ENCODE data around the gene MOB4. TPM values are rescaled to one million over a fixed set of nuclear protein-coding genes. Genes with fewer than 3 reads are reported as not detected.
A peak's percentile ranks its signal among the peaks of the same experiment; 100 is the strongest.
"Not testable (repeated sequence)": the region's sequence is repeated elsewhere in the genome, so short reads cannot be mapped to it uniquely, and the experiment has no call there.

The MOB4 gene
- total RNA-seq, 1 experiment from 2014 or later: 36.9 TPM

DNA sequence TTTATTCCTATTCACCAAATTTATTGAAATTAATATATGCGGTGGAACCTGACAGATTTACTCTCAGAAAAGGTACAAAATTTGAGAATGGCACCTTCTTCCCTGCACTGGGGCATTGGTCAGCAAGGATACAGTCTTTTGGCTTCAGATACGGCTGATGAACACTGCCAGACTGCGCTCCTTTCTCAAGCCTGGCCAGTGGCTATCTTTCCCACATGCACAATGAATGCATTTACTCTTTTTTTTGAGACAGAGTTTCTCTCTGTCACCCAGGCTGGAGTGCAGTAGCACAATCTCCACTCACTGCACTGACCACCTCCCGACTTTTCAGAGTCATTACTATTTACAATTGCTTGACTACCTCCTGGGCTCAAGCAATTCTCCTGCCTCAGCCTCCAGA, 61.6 kb downstream of the MOB4 start:
- Histone ChIP-seq H3K36me3 (ENCODE audit: insufficient read depth, low read length) (peaks cover 4% of the 10 kb centered on the region; the same call in 1 of the 2 replicates), H3K79me2 (ENCODE audit: low read length) (no peaks in the 10 kb centered on the region), H3K4me1 (ENCODE audit: low read length) (no peaks in the 10 kb centered on the region), H2AFZ (ENCODE audit: low read length) (no peak overlapping the region), H4K20me1 (ENCODE audit: insufficient read depth, low read depth, low read length) (peaks cover 3% of the 10 kb centered on the region; the same call in 1 of the 2 replicates), H3K4me2 (ENCODE audit: low read depth, low read length, poor library complexity, severe bottlenecking) (no peak overlapping the region), H3K9me3 (ENCODE audit: low read length) (no peaks in the 10 kb centered on the region), H3K27me3 (ENCODE audit: low read length) (no peaks in the 10 kb centered on the region), H3K4me3 (ENCODE audit: low read length) (no peak overlapping the region), H3K9ac (ENCODE audit: low read length) (no peak overlapping the region), H3K9me2 (replicated peaks; ENCODE audit: insufficient read depth, low read length) (no peaks in the 10 kb centered on the region), H3K27ac (ENCODE audit: low read length) (no peak overlapping the region)
- no peak for DNase-seq

DNA sequence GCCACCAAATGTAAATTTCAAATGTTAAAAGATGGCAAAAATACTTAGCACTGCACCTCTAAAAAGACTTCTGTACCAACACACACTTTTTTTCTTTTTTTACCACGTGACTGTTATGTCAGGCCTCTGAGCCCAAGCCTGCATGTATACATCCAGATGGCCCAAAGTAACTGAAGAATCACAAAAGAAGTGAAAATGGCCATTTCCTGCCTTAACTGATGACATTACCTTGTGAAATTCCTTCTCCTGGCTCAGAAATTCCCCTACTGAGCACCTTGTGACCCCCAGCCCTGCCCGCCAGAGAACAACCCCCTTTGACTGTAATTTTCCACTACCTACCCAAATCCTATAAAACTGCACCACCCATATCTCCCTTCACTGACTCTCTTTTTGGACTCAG, 62.4 kb downstream of the MOB4 start:
- not testable (repeated sequence) for H3K27me3 ChIP-seq (ENCODE audit: low read length); H3K9me2 ChIP-seq (replicated peaks; ENCODE audit: insufficient read depth, low read length); H3K27ac ChIP-seq (ENCODE audit: low read length); H3K4me2 ChIP-seq (ENCODE audit: low read depth, low read length, poor library complexity, severe bottlenecking); DNase-seq; H3K79me2 ChIP-seq (ENCODE audit: low read length); H3K36me3 ChIP-seq (ENCODE audit: insufficient read depth, low read length); H3K4me3 ChIP-seq (ENCODE audit: low read length); H3K4me1 ChIP-seq (ENCODE audit: low read length); H3K9ac ChIP-seq (ENCODE audit: low read length); H3K9me3 ChIP-seq (ENCODE audit: low read length); H4K20me1 ChIP-seq (ENCODE audit: insufficient read depth, low read depth, low read length); H2AFZ ChIP-seq (ENCODE audit: low read length)

DNA sequence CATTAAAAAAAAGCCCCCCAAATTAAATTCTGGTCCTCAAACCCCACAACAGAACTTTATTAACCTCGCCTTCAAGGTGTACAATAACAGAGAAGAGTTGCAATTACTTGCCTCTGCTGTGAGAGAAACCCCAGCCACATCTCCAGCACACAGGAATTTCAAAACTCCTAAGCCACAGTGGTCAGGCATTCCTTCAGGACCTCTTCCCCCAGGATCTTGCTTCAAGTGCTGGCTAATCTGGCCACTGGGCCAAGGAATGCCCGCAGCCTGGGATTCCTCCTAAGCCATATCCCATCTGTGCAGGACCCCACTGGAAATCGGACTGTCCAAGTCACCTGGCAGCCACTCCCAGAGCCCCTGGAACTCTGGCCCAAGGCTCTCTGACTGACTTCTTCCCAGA, 64.3 kb downstream of the MOB4 start:
- not testable (repeated sequence) for H3K36me3 ChIP-seq (ENCODE audit: insufficient read depth, low read length); H3K9me2 ChIP-seq (replicated peaks; ENCODE audit: insufficient read depth, low read length); H3K9ac ChIP-seq (ENCODE audit: low read length); H3K4me2 ChIP-seq (ENCODE audit: low read depth, low read length, poor library complexity, severe bottlenecking); H3K9me3 ChIP-seq (ENCODE audit: low read length); H4K20me1 ChIP-seq (ENCODE audit: insufficient read depth, low read depth, low read length); DNase-seq; H3K4me3 ChIP-seq (ENCODE audit: low read length); H2AFZ ChIP-seq (ENCODE audit: low read length); H3K27me3 ChIP-seq (ENCODE audit: low read length); H3K27ac ChIP-seq (ENCODE audit: low read length); H3K79me2 ChIP-seq (ENCODE audit: low read length); H3K4me1 ChIP-seq (ENCODE audit: low read length)

DNA sequence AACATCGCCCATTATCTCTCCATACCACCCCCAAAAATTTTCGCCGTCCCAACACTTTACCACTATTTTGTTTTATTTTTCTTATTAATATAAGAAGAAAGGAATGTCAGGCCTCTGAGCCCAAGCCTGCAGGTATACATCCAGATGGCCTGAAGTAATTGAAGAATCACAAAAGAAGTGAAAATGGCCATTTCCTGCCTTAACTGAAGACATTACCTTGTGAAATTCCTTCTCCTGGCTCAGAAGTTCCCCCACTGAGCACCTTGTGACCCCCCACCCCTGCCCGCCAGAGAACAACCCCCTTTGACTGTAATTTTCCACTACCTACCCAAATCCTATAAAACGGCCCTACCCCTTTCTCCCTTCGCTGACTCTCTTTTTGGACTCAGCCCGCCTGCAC, 71.4 kb downstream of the MOB4 start:
- H3K9me3 ChIP-seq (ENCODE audit: low read length); H3K27ac ChIP-seq (ENCODE audit: low read length); DNase-seq; H3K79me2 ChIP-seq (ENCODE audit: low read length); H3K27me3 ChIP-seq (ENCODE audit: low read length); H3K36me3 ChIP-seq (ENCODE audit: insufficient read depth, low read length); H3K4me2 ChIP-seq (ENCODE audit: low read depth, low read length, poor library complexity, severe bottlenecking); H2AFZ ChIP-seq (ENCODE audit: low read length); H3K4me1 ChIP-seq (ENCODE audit: low read length); H4K20me1 ChIP-seq (ENCODE audit: insufficient read depth, low read depth, low read length); H3K9ac ChIP-seq (ENCODE audit: low read length); H3K4me3 ChIP-seq (ENCODE audit: low read length); H3K9me2 ChIP-seq (replicated peaks; ENCODE audit: insufficient read depth, low read length): not testable (repeated sequence)

DNA sequence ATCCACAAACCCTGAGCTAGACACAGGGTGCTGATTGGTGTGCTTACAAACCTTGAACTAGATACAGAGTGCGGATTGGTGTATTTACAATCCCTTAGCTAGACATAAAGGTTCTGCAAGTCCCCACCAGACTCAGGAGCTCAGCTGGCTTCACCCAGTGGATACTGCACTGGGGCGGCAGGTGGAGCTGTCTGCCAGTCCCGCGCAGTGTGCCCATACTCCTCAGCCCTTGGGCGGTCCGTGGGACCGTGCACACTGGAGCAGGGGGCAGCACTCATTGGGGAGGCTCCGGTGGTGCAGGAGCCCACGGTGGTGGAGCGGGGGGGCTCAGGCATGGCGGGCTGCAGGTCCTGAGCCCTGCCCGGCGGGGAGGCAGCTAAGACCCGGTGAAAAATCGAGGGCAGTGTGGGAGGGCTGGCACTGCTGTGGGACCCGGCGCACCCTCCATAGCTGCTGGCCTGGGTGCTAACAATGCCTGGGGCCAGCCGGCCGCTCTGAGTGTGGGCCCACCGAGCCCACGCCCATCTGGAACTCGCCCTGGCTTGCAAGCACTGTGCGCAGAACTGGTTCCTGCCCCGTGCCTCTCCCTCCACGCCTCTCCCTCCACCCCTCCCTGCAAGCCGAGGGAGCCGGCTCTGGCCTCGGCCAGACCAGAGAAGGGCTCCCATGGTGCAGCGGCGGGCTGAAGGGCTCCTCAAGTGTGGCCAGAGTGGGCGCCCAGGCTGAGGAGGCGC, 75.6 kb downstream of the MOB4 start:
- no peaks in the 10 kb centered on the region for H3K9me2 ChIP-seq (replicated peaks; ENCODE audit: insufficient read depth, low read length)
- H2AFZ ChIP-seq (ENCODE audit: low read length): no peak overlapping the region
- no peak for DNase-seq
- no peak overlapping the region for H3K27ac ChIP-seq (ENCODE audit: low read length)
- H3K9ac ChIP-seq (ENCODE audit: low read length): no peak overlapping the region
- no peaks in the 10 kb centered on the region for H3K4me1 ChIP-seq (ENCODE audit: low read length)
- H4K20me1 ChIP-seq (ENCODE audit: insufficient read depth, low read depth, low read length): no peaks in the 10 kb centered on the region
- no peak overlapping the region for H3K4me3 ChIP-seq (ENCODE audit: low read length)
- no peak overlapping the region for H3K4me2 ChIP-seq (ENCODE audit: low read depth, low read length, poor library complexity, severe bottlenecking)
- no peaks in the 10 kb centered on the region for H3K36me3 ChIP-seq (ENCODE audit: insufficient read depth, low read length)
- H3K9me3 ChIP-seq (ENCODE audit: low read length): no peaks in the 10 kb centered on the region
- H3K27me3 ChIP-seq (ENCODE audit: low read length): no peaks in the 10 kb centered on the region
- no peaks in the 10 kb centered on the region for H3K79me2 ChIP-seq (ENCODE audit: low read length)

DNA sequence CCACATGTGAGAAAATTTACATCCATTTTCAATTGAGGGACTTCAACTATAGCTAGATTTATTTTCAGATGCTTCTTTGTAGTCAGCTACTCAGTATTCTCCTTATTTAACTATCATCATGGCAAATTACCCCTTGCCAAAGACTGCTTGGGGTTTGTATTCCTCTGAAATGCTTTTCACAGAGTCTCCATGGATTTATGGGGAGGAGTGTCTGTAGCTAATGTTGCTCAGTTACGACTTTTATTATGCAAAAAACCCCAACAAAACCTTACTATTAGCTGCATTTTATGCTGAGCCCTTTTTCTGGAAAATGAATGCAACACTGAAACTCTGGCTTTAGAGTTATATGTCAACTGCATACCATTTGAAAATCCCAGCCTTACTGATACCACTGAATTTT, 80.9 kb downstream of the MOB4 start:
- no peaks in the 10 kb centered on the region for H3K79me2 ChIP-seq (ENCODE audit: low read length)
- no peak overlapping the region for H3K9ac ChIP-seq (ENCODE audit: low read length)
- no peaks in the 10 kb centered on the region for H3K36me3 ChIP-seq (ENCODE audit: insufficient read depth, low read length)
- H3K27ac ChIP-seq (ENCODE audit: low read length): no peak overlapping the region
- 0 out of 2 replicates have a peak, but pooled peaks cover 2% of the 10 kb centered on the region for H3K4me1 ChIP-seq (ENCODE audit: low read length)
- no peak overlapping the region for H2AFZ ChIP-seq (ENCODE audit: low read length)
- H3K4me2 ChIP-seq (ENCODE audit: low read depth, low read length, poor library complexity, severe bottlenecking): no peak overlapping the region
- no peaks in the 10 kb centered on the region for H3K27me3 ChIP-seq (ENCODE audit: low read length)
- no peak overlapping the region for H3K4me3 ChIP-seq (ENCODE audit: low read length)
- no peaks in the 10 kb centered on the region for H3K9me2 ChIP-seq (replicated peaks; ENCODE audit: insufficient read depth, low read length)
- H3K9me3 ChIP-seq (ENCODE audit: low read length): no peaks in the 10 kb centered on the region
- H4K20me1 ChIP-seq (ENCODE audit: insufficient read depth, low read depth, low read length): no peaks in the 10 kb centered on the region
- DNase-seq: no peak

DNA sequence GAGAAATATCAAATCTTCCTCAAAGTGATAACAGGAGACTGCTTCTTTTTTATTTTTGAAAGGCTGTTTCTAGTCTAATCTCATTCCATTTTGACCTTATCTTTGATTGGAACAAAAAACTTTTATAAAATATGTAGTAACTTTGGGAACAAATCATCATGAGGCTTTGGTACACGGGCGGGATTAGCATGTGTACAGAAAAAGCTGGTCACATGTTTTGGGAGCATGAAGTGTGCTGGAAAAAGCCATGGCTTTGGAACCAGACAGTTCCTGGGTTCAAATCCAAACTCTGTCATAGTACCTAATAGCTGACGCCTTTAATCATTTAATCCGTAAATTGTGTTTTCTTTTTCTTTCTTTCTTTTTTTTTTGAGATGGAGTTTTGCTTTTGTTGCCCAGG, 81.3 kb downstream of the MOB4 start:
- no peaks in the 10 kb centered on the region for H4K20me1 ChIP-seq (ENCODE audit: insufficient read depth, low read depth, low read length)
- no peak overlapping the region for H2AFZ ChIP-seq (ENCODE audit: low read length)
- H3K4me3 ChIP-seq (ENCODE audit: low read length): no peak overlapping the region
- H3K36me3 ChIP-seq (ENCODE audit: insufficient read depth, low read length): no peaks in the 10 kb centered on the region
- H3K9me2 ChIP-seq (replicated peaks; ENCODE audit: insufficient read depth, low read length): no peaks in the 10 kb centered on the region
- H3K4me2 ChIP-seq (ENCODE audit: low read depth, low read length, poor library complexity, severe bottlenecking): no peak overlapping the region
- no peak for DNase-seq
- H3K79me2 ChIP-seq (ENCODE audit: low read length): no peaks in the 10 kb centered on the region
- no peaks in the 10 kb centered on the region for H3K9me3 ChIP-seq (ENCODE audit: low read length)
- no peak overlapping the region for H3K27ac ChIP-seq (ENCODE audit: low read length)
- no peak overlapping the region for H3K9ac ChIP-seq (ENCODE audit: low read length)
- no peaks in the 10 kb centered on the region for H3K27me3 ChIP-seq (ENCODE audit: low read length)
- 0 out of 2 replicates have a peak, but pooled peaks cover 2% of the 10 kb centered on the region for H3K4me1 ChIP-seq (ENCODE audit: low read length)

DNA sequence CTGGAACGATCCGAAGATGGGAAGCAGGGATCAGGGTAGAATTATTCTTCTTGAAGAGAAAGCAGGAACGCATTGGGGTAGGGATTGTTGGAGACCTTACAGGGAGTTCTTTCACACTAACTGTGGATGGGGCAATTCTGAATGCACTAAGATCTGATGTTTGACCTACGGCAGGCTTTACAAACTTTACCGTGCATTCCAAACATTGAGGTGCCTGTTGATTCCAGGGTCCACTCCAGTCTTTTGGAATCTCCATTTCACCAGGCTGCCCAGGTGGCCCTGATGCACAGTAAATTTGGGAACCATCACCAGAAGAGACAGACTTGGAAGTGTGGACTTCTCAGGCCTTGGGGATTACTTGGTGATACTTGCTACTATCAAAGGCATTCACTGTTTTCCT, 82.6 kb downstream of the MOB4 start:
- Histone ChIP-seq H3K4me1 (ENCODE audit: low read length) (0 out of 2 replicates have a peak, but pooled peaks cover 2% of the 10 kb centered on the region), H3K79me2 (ENCODE audit: low read length) (no peaks in the 10 kb centered on the region), H3K9me2 (replicated peaks; ENCODE audit: insufficient read depth, low read length) (no peaks in the 10 kb centered on the region), H3K27me3 (ENCODE audit: low read length) (no peaks in the 10 kb centered on the region), H2AFZ (ENCODE audit: low read length) (no peak overlapping the region), H3K27ac (ENCODE audit: low read length) (no peak overlapping the region), H3K9me3 (ENCODE audit: low read length) (no peaks in the 10 kb centered on the region), H3K4me3 (ENCODE audit: low read length) (no peak overlapping the region), H3K9ac (ENCODE audit: low read length) (no peak overlapping the region), H3K4me2 (ENCODE audit: low read depth, low read length, poor library complexity, severe bottlenecking) (no peak overlapping the region), H3K36me3 (ENCODE audit: insufficient read depth, low read length) (no peaks in the 10 kb centered on the region), H4K20me1 (ENCODE audit: insufficient read depth, low read depth, low read length) (no peaks in the 10 kb centered on the region)
- peak; percentile 32 for DNase-seq
